Measurements from ENCODE around the gene HAUS5.
"Not testable (repeated sequence)": the region's sequence is repeated elsewhere in the genome, so short reads cannot be mapped to it uniquely, and the experiment has no call there.

Gene HAUS5

DNA sequence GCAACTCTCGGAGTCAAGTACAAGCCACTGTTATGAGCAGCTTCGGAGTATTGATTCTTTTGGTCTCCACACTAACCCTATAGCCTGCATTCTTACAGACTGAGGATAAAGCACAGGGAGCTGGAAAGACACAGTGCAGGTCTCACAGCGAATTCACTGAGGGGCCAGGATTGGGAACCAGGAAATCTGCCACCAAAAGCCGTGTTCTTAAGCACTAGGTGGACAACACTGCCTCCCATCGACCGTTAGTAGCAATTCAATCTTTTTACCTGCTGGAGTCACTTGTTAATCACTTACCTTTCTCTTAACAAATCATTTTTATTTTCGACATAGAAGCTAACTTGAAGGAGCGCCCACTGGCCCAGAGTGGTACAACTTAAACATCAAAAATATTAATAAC, 20.3 kb upstream of the HAUS5 start:
- TF ChIP-seq, protein P1, sequence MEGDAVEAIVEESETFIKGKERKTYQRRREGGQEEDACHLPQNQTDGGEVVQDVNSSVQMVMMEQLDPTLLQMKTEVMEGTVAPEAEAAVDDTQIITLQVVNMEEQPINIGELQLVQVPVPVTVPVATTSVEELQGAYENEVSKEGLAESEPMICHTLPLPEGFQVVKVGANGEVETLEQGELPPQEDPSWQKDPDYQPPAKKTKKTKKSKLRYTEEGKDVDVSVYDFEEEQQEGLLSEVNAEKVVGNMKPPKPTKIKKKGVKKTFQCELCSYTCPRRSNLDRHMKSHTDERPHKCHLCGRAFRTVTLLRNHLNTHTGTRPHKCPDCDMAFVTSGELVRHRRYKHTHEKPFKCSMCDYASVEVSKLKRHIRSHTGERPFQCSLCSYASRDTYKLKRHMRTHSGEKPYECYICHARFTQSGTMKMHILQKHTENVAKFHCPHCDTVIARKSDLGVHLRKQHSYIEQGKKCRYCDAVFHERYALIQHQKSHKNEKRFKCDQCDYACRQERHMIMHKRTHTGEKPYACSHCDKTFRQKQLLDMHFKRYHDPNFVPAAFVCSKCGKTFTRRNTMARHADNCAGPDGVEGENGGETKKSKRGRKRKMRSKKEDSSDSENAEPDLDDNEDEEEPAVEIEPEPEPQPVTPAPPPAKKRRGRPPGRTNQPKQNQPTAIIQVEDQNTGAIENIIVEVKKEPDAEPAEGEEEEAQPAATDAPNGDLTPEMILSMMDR (IDR thresholded peaks at IDR 0.05; ENCODE audit: low read depth, low read length), result no peak
- no peak overlapping the region for H3K4me3 ChIP-seq (ENCODE audit: low read depth, low read length)

DNA sequence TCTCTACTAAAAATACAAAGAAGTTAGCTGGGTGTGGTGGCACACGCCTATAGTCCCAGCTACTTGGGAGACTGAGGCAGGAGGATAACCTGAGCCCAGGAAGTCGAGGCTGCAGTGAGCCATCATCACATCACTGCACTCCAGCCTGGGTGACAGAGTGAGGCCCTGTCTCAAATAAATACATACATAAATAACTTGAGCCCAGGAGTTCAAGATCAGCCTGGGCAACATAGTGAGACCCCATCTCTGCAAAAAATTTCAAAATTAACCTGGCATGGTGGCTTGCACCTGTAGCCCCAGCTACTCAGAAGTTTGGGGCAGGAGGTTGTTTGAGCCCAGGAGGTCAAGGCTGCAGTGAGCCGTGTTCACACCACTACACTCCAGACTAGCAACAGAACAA, 17.5 kb upstream of the HAUS5 start:
- H3K4me3 ChIP-seq (ENCODE audit: low read depth, low read length), result not testable (repeated sequence)

DNA sequence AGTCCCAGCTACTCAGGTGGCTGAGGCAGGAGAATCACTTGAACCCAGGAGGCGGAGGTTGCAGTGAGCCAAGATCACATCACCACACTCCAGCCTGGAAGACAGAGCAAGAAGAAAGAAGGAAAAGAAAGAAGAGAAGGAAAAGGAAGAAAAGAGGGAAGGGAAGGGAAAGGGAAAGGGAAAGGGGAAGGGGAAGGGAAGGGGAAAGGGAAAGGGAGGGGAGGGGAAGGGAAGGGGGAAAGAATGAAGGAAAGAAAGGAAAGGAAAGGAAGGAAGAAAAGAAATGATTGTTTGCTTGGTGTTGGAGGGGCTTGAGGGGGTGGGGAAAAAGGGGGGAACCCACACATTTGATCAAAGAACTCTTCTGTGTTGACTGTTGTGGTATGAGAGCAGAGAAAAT, 16.6 kb upstream of the HAUS5 start:
- H3K4me3 ChIP-seq (ENCODE audit: low read depth, low read length), result no peak overlapping the region
- TF ChIP-seq, protein P1 (IDR thresholded peaks at IDR 0.05; ENCODE audit: low read depth, low read length), result no peak

DNA sequence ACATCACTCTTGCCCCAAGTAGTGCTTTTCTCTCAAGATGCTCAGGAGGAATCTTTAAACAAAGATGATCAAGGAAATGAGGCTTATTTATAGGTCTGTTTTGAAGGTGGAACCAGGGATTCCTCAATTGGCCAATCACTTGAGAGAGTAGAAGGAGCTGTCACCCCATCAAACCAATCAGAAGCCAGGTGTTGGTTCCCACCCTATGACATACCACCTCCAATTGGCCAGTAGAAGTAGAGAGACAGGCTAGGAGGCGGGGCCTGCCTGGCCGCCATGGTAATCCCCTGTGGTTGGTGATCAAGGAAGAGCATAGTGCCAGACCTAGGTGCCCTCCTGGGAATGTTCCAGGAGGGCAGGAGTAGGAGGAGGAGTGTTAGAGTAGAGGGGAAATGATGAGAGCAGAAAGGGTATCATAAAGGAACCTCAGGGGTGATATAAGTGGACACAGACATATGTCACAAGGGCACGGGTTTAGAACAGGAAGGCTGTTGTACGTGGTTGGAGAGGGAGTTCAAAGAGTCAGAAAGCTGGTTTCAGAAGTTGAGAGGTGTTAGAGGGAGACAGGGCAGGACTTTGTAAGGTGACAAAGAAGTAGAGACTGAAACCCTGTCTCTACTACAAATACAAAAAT, 16.1 kb upstream of the HAUS5 start:
- TF ChIP-seq, protein P1 (IDR thresholded peaks at IDR 0.05; ENCODE audit: low read depth, low read length), result no peak
- no peak overlapping the region for H3K4me3 ChIP-seq (ENCODE audit: low read depth, low read length)

DNA sequence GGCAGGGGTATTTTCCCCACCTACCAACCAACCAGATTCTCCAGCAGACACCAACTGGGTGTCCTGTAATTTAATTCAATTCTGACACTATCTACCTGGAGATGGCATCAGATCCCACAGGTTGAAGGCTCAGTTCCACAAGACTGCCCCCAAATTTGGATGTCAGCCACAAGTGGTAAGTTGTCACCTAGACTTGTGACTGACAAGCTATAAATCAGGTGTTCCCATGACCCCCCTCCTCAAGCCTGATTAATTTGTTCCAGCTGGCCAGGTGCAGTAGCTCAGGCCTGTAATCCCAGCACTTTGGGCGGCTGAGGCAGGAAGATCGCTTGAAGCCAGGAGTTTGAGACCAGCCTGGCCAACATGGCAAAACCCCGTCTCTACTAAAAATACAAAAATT, 10.6 kb upstream of the HAUS5 start:
- TF ChIP-seq, protein P1 (IDR thresholded peaks at IDR 0.05; ENCODE audit: low read depth, low read length), result no peak
- H3K4me3 ChIP-seq (ENCODE audit: low read depth, low read length), result no peak overlapping the region

DNA sequence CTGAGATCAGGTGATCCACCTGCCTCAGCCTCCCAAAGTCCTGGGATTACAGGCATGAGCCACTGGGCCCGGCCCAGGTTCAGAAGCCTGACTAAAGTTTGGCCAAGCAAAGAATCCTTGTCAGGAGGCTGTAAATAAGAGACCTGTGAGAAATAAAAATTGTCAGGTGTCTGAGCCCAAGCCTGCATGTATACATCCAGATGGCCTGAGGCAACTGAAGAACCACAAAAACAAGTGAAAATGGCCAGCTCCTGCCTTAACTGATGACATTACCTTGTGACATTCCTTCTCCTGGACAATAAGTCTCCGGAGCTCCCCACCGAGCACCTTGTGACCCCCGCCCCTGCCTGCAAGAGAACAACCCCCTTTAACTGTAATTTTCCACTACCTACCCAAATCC, 8.1 kb upstream of the HAUS5 start:
- H3K4me3 ChIP-seq (ENCODE audit: low read depth, low read length), result not testable (repeated sequence)

DNA sequence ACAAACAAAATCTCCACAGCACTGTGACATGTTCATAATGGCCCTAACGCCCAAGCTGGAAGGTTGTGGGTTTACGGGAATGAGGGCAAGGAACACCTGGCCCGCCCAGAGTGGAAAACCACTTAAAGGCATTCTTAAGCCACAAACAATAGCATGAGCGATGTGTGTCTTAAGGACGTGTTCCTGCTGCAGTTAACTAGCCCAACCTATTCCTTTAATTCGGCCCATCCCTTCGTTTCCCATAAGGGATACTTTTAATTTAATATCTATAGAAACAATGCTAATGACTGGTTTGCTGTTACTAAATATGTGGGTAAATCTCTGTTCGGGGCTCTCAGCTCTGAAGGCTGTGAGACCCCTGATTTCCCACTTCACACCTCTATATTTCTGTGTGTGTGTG, 5.4 kb upstream of the HAUS5 start:
- not testable (repeated sequence) for H3K4me3 ChIP-seq (ENCODE audit: low read depth, low read length)

DNA sequence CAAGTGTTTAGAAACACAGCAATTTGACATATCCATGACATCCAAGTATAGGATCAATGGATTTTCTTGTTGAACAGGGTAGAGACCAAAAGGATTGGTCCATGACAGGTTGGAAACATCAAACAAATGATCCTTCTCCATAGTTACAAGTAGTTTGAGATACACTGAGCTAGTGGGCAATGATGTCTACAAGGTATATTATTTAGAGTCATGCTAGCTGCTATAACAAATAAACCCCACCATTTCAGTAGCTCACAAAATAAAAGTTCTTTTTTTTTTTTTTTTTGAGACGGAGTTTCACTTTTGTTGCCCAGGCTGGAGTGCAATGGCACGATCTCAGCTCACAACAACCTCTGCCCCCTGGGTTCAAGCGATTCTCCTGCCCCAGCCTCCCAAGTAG, 4.9 kb upstream of the HAUS5 start:
- TF ChIP-seq, protein P1 (IDR thresholded peaks at IDR 0.05; ENCODE audit: low read depth, low read length), result no peak
- H3K4me3 ChIP-seq (ENCODE audit: low read depth, low read length), result no peak overlapping the region

DNA sequence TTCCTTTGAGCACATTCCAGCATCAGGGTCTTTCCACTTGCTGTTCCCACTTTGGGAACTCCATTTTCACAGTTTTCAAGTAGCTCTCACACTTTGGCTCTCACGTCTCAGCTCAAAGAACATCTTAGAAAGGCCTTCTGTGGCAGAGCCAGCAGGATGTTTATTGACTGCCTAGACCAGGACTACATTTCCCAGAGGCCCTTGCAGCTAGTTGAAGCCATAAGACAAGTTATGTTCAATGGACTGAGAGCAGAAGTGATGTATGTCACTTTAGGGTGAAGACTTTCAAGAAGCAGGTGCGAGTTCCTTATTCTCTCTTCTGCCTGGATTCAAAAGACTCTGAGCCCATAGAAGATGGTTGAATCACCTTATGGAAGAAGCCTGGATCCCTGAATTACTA, 4.3 kb upstream of the HAUS5 start:
- TF ChIP-seq, protein P1 (IDR thresholded peaks at IDR 0.05; ENCODE audit: low read depth, low read length), result no peak
- H3K4me3 ChIP-seq (ENCODE audit: low read depth, low read length), result no peak overlapping the region

All from WI38 (cell line).